GM12865 (cell line): ENCODE results near the gene GOLGA6A.
"Not testable (repeated sequence)": the region's sequence is repeated elsewhere in the genome, so short reads cannot be mapped to it uniquely, and the experiment has no call there.

Experiments used
- DNase-seq: peaks from one replicate; pipeline ENCODE4 v3.0.0; 2010; ENCODE audit warnings: low read depth
- H3K4me3 ChIP-seq: 2 replicates; pipeline ENCODE4 v1.5.1; 2011; ENCODE audit warnings: mild to moderate bottlenecking, low read depth, low read length, control low read depth
- CTCF ChIP-seq: IDR thresholded peaks from 2 replicates; pipeline ENCODE4 v1.5.1; 2011; ENCODE audit warnings: low read length, control low read depth, low read depth, inconsistent platforms; ENCODE audit not compliant: insufficient read depth; ENCODE audit errors: missing control alignments

Gene GOLGA6A

GRCh38 chr15:74122403-74123130 is 40.2 kb upstream of the GOLGA6A start:
- TF ChIP-seq CTCF, result no peak
- H3K4me3 ChIP-seq, result no peak overlapping the region
- no peak for DNase-seq

- no peak overlapping the region for H3K4me3 ChIP-seq
- DNase-seq, result no peak
- no peak for TF ChIP-seq CTCF
These were observed 39.5 kb upstream of the GOLGA6A start for GRCh38 chr15:74121858-74122257.

GRCh38 chr15:74121039-74121438 is 38.7 kb upstream of the GOLGA6A start:
- no peak for DNase-seq
- TF ChIP-seq CTCF, result no peak

GRCh38 chr15:74120426-74120825 is 38.1 kb upstream of the GOLGA6A start:
- H3K4me3 ChIP-seq, result no peak overlapping the region
- TF ChIP-seq CTCF, result no peak
- no peak for DNase-seq

More at GRCh38 chr15:74121039-74121438, 38.7 kb upstream of the GOLGA6A start:
- H3K4me3 ChIP-seq, result no peak overlapping the region

- no peak overlapping the region for H3K4me3 ChIP-seq
- no peak for TF ChIP-seq CTCF
- no peak for DNase-seq
These were observed 27.4 kb upstream of the GOLGA6A start for GRCh38 chr15:74109713-74110112.

GRCh38 chr15:74108611-74109010 is 26.3 kb upstream of the GOLGA6A start:
- H3K4me3 ChIP-seq, DNase-seq: not testable (repeated sequence)
- TF ChIP-seq CTCF, result peak; percentile 32

- no peak for DNase-seq
- no peak overlapping the region for H3K4me3 ChIP-seq
- TF ChIP-seq CTCF, result no peak
These were observed 25.8 kb upstream of the GOLGA6A start for GRCh38 chr15:74108111-74108510.

GRCh38 chr15:74099963-74100733 is 17.8 kb upstream of the GOLGA6A start:
- H3K4me3 ChIP-seq, result peak overlapping the region; percentile 64
- peak; percentile 86 for DNase-seq

- not testable (repeated sequence) for H3K4me3 ChIP-seq, DNase-seq
These were observed 14.6 kb upstream of the GOLGA6A start for GRCh38 chr15:74096753-74097474.

GRCh38 chr15:74095610-74096009 is 13.3 kb upstream of the GOLGA6A start:
- not testable (repeated sequence) for DNase-seq, H3K4me3 ChIP-seq
